SK-N-SH treated with all-trans-retinoic acid at 6 μM for 48 hours (cell line): ENCODE measurements around the gene COL17A1.

Experiments
- ATAC-seq: fragments of 200-7000 bp; cut with Tn5 transposase; 3 replicates; pipeline ENCODE4 v1.9.1; 2020; ENCODE audit warnings: mild to moderate bottlenecking, moderate library complexity
- BACH2 ChIP-seq: fragments of 250-450 bp; sonication (Bioruptor Pico); IDR thresholded peaks from 2 replicates; pipeline ENCODE4 v1.9.0; 2021; ENCODE audit warnings: mild to moderate bottlenecking, borderline replicate concordance
- CREB5 ChIP-seq: fragments of 250-450 bp; sonication (Bioruptor Pico); IDR thresholded peaks from 2 replicates; pipeline ENCODE4 v1.5.1; 2020; ENCODE audit warnings: low read depth, mild to moderate bottlenecking, moderate library complexity
- CSRNP3 ChIP-seq: fragments of 250-450 bp; sonication (Bioruptor Pico); IDR thresholded peaks from 2 replicates; pipeline ENCODE4 v1.5.1; 2021; ENCODE audit warnings: mild to moderate bottlenecking, moderate library complexity
- ISL1 ChIP-seq: fragments of 250-450 bp; sonication (Bioruptor Pico); IDR thresholded peaks from 2 replicates; pipeline ENCODE4 v2.1.2; 2022; ENCODE audit warnings: mild to moderate bottlenecking, moderate library complexity
- OSR1 ChIP-seq: fragments of 250-450 bp; sonication (Bioruptor Pico); IDR thresholded peaks from 2 replicates; pipeline ENCODE4 v1.8.0; 2022; ENCODE audit warnings: moderate library complexity, mild to moderate bottlenecking, inconsistent platforms
- PPARA ChIP-seq: fragments of 250-450 bp; sonication (Bioruptor Pico); IDR thresholded peaks from 2 replicates; pipeline ENCODE4 v1.5.0; 2020; ENCODE audit warnings: mild to moderate bottlenecking, borderline replicate concordance
- RARB ChIP-seq: fragments of 250-450 bp; sonication (Bioruptor Pico); IDR thresholded peaks from 2 replicates; pipeline ENCODE4 v1.8.0; 2021; ENCODE audit warnings: mild to moderate bottlenecking, moderate library complexity
- SNAI2 ChIP-seq: fragments of 250-450 bp; sonication (Bioruptor Pico); IDR thresholded peaks from 2 replicates; pipeline ENCODE4 v1.5.0; 2020; ENCODE audit warnings: mild to moderate bottlenecking, moderate library complexity
- TCF4 ChIP-seq: fragments of 250-450 bp; sonication (Bioruptor Pico); IDR thresholded peaks from 2 replicates; pipeline ENCODE4 v1.8.0; 2021; ENCODE audit warnings: mild to moderate bottlenecking, moderate library complexity, borderline replicate concordance
- TOX ChIP-seq: fragments of 250-450 bp; sonication (Bioruptor Pico); IDR thresholded peaks from 2 replicates; pipeline ENCODE4 v1.8.0; 2021; ENCODE audit warnings: mild to moderate bottlenecking, moderate library complexity, borderline replicate concordance
- TSHZ2 ChIP-seq: fragments of 250-450 bp; sonication (Bioruptor Pico); IDR thresholded peaks from 2 replicates; pipeline ENCODE4 v1.5.0; 2020; ENCODE audit warnings: mild to moderate bottlenecking, moderate library complexity
- ZC3H10 ChIP-seq: fragments of 250-450 bp; sonication (Bioruptor Pico); IDR thresholded peaks from 2 replicates; pipeline ENCODE4 v1.5.1; 2021; ENCODE audit warnings: mild to moderate bottlenecking, moderate library complexity
- ZFP3 ChIP-seq: fragments of 250-450 bp; sonication (Bioruptor Pico); IDR thresholded peaks from 2 replicates; pipeline ENCODE4 v1.5.0; 2020; ENCODE audit warnings: mild to moderate bottlenecking, moderate library complexity
- ZNF70 ChIP-seq: fragments of 450-650 bp; formaldehyde crosslinking; IDR thresholded peaks from 2 replicates; pipeline ENCODE4 v1.5.0; 2020; ENCODE audit warnings: mild to moderate bottlenecking, moderate library complexity
- ZNF8 ChIP-seq: fragments of 450-650 bp; formaldehyde crosslinking; IDR thresholded peaks from 2 replicates; pipeline ENCODE4 v1.5.0; 2020; ENCODE audit warnings: mild to moderate bottlenecking, moderate library complexity
- TF ChIP-seq, protein P1 (sequence below): fragments of 250-450 bp; sonication (Bioruptor Pico); IDR thresholded peaks from 2 replicates; pipeline ENCODE4 v1.8.0; 2021; ENCODE audit warnings: low read depth, mild to moderate bottlenecking, moderate library complexity, borderline replicate concordance
- TF ChIP-seq, protein P2 (sequence below): fragments of 250-450 bp; sonication (Bioruptor Pico); IDR thresholded peaks from 2 replicates; pipeline ENCODE4 v1.8.0; 2020; ENCODE audit warnings: mild to moderate bottlenecking, moderate library complexity, borderline replicate concordance

The COL17A1 gene

GRCh38 chr10:104005172-104005863 lies 80.4 kb downstream of the COL17A1 start:
- ATAC-seq = no peak
- TF ChIP-seq, protein P1, sequence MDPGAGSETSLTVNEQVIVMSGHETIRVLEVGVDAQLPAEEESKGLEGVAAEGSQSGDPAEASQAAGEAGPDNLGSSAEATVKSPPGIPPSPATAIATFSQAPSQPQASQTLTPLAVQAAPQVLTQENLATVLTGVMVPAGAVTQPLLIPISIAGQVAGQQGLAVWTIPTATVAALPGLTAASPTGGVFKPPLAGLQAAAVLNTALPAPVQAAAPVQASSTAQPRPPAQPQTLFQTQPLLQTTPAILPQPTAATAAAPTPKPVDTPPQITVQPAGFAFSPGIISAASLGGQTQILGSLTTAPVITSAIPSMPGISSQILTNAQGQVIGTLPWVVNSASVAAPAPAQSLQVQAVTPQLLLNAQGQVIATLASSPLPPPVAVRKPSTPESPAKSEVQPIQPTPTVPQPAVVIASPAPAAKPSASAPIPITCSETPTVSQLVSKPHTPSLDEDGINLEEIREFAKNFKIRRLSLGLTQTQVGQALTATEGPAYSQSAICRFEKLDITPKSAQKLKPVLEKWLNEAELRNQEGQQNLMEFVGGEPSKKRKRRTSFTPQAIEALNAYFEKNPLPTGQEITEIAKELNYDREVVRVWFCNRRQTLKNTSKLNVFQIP = no peak
- TF ChIP-seq BACH2 (CRISPR knock-in tag) (no peak), TSHZ2 (CRISPR knock-in tag) (no peak), ZNF8 (CRISPR knock-in tag) (no peak), CSRNP3 (CRISPR knock-in tag) (no peak)

DNA sequence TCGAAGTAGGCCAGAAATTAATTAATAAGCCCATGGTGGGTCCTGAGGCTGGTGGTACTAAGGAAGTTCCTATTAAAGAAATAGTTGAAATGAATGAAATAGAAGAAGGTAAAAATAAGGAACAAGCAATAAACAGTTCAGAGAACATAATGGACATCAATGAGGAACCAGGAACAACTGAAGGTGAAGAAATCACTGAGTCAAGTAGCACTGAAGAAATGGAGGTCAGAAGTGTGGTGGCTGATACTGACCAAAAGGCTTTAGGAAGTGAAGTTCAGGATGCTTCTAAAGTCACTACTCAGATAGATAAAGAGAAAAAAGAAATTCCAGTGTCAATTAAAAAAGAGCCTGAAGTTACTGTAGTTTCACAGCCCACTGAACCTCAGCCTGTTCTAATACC lies 82.8 kb downstream of the COL17A1 start:
- ATAC-seq = no peak
- TF ChIP-seq TCF4 (no peak), CREB5 (no peak), PPARA (CRISPR knock-in tag) (no peak), SNAI2 (CRISPR knock-in tag) (no peak), ZFP3 (CRISPR knock-in tag) (no peak), ZNF70 (no peak), ZC3H10 (CRISPR knock-in tag) (no peak), TSHZ2 (CRISPR knock-in tag) (no peak)
- TF ChIP-seq, protein P2, sequence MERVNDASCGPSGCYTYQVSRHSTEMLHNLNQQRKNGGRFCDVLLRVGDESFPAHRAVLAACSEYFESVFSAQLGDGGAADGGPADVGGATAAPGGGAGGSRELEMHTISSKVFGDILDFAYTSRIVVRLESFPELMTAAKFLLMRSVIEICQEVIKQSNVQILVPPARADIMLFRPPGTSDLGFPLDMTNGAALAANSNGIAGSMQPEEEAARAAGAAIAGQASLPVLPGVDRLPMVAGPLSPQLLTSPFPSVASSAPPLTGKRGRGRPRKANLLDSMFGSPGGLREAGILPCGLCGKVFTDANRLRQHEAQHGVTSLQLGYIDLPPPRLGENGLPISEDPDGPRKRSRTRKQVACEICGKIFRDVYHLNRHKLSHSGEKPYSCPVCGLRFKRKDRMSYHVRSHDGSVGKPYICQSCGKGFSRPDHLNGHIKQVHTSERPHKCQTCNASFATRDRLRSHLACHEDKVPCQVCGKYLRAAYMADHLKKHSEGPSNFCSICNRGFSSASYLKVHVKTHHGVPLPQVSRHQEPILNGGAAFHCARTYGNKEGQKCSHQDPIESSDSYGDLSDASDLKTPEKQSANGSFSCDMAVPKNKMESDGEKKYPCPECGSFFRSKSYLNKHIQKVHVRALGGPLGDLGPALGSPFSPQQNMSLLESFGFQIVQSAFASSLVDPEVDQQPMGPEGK (CRISPR knock-in tag) = no peak

DNA sequence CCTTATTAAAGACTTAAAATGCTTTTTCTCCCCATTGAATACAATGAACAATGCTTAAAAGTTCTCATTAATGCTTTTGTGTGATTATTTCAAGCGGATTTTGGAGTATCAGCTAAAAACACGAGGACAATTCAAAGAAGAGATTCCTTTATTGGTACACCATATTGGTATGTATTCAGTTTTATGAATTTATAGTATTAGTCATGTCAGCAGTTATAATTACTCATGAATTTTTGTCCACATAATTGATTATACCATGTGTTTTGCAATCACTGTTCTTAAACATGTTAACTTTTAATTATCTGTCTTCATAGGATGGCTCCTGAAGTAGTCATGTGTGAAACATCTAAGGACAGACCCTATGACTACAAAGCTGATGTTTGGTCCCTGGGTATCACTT lies 86.9 kb downstream of the COL17A1 start:
- no peak for TF ChIP-seq RARB (CRISPR knock-in tag)
- no peak for TF ChIP-seq ZNF70
- TF ChIP-seq OSR1 = no peak
- TF ChIP-seq BACH2 (CRISPR knock-in tag) = no peak
- no peak for TF ChIP-seq CREB5
- no peak for TF ChIP-seq ISL1 (CRISPR knock-in tag)
- no peak for TF ChIP-seq TOX (CRISPR knock-in tag)
- no peak for ATAC-seq
